PC-3 (cell line): Measurements from ENCODE around the gene MRPL46. TPM values are rescaled to one million over a fixed set of nuclear protein-coding genes. Genes with fewer than 3 reads are reported as not detected.
A peak's percentile ranks its signal among the peaks of the same experiment; 100 is the strongest.

ENCODE experiments used
- ATAC-seq: fragments of 200-7000 bp; cut with Tn5 transposase; 2 replicates; pipeline ENCODE4 v1.9.1; 2020; ENCODE audit warnings: mild to moderate bottlenecking, moderate library complexity
- BruUV-seq: library from RNA; stranded (reverse); fragments of 400-500 nt; replicated peaks from 2 replicates; lab custom pipeline; 2021; lab: Mats Ljungman, UMichigan
- CTCF ChIA-PET: fragments of 300-600 bp; sonication (Branson Sonifier 250); formaldehyde crosslinking; loops from one replicate; lab custom pipeline; 2022; ENCODE audit warnings: antibody characterized with exemption; lab: Charles Lee
- POLR2A ChIA-PET: fragments of 300-600 bp; sonication (Branson Sonifier 250); formaldehyde crosslinking; loops from one replicate; lab custom pipeline; 2022; ENCODE audit warnings: antibody characterized with exemption; ENCODE audit not compliant: unreplicated experiment; lab: Charles Lee
- DNase-seq: peaks from one replicate; pipeline ENCODE4 v3.0.0-alpha.2; 2015
- H2AFZ ChIP-seq: fragments of 300-600 bp; sonication (generic); 2 replicates; pipeline ENCODE4 v1.6.0; 2016; ENCODE audit warnings: antibody characterized with exemption, low read length
- H3F3A ChIP-seq: fragments of 300-600 bp; sonication (generic); one replicate; pipeline ENCODE4 v1.6.0; 2017; ENCODE audit warnings: antibody characterized with exemption, low read length, control low read depth, mild to moderate bottlenecking; ENCODE audit not compliant: unreplicated experiment
- H3K27ac ChIP-seq: fragments of 300-600 bp; sonication (generic); 2 replicates; pipeline ENCODE4 v1.5.1; 2016; ENCODE audit warnings: mild to moderate bottlenecking, low read length
- H3K27me3 ChIP-seq: fragments of 300-600 bp; sonication (generic); 2 replicates; pipeline ENCODE4 v1.6.1; 2016; ENCODE audit warnings: low read length, mixed read lengths
- H3K36me3 ChIP-seq: fragments of 300-600 bp; sonication (generic); 2 replicates; pipeline ENCODE4 v1.6.1; 2016; ENCODE audit warnings: low read depth, mixed run types, low read length, mixed read lengths
- H3K4me1 ChIP-seq: fragments of 300-600 bp; sonication (generic); 2 replicates; pipeline ENCODE4 v1.5.1; 2016; ENCODE audit warnings: low read length; ENCODE audit not compliant: insufficient read depth
- H3K4me2 ChIP-seq: fragments of 300-600 bp; sonication (generic); 2 replicates; pipeline ENCODE4 v1.6.0; 2016; ENCODE audit warnings: low read length
- H3K4me3 ChIP-seq: fragments of 300-600 bp; sonication (generic); 2 replicates; pipeline ENCODE4 v1.5.1; 2016; ENCODE audit warnings: mild to moderate bottlenecking, low read length, mixed read lengths
- H3K79me2 ChIP-seq: fragments of 300-600 bp; sonication (generic); 2 replicates; pipeline ENCODE4 v1.6.1; 2017; ENCODE audit warnings: low read length, mixed read lengths
- H3K9ac ChIP-seq: fragments of 300-600 bp; sonication (generic); 2 replicates; pipeline ENCODE4 v1.6.0; 2016; ENCODE audit warnings: mild to moderate bottlenecking, low read length
- H3K9me2 ChIP-seq: fragments of 300-600 bp; sonication (generic); replicated peaks from 2 replicates; pipeline ENCODE4 v1.6.1; 2016; ENCODE audit warnings: mixed run types, low read length, mixed read lengths
- H3K9me3 ChIP-seq: fragments of 300-600 bp; sonication (generic); 2 replicates; pipeline ENCODE4 v1.6.1; 2016; ENCODE audit warnings: low read length, mixed read lengths
- H4K20me1 ChIP-seq: fragments of 300-600 bp; sonication (generic); 2 replicates; pipeline ENCODE4 v1.6.1; 2016; ENCODE audit warnings: low read length, mixed read lengths
- CTCF ChIP-seq: fragments of 300-600 bp; sonication (generic); conservative IDR thresholded peaks from 2 replicates; pipeline ENCODE4 v1.5.1; 2017; ENCODE audit warnings: antibody characterized with exemption, low read depth, mild to moderate bottlenecking, low read length
- EZH2 ChIP-seq: fragments of 300-600 bp; sonication (generic); IDR thresholded peaks from one replicate; pipeline ENCODE4 v1.6.1; 2017; ENCODE audit warnings: antibody characterized with exemption, mild to moderate bottlenecking, low read length; ENCODE audit not compliant: unreplicated experiment
- EZH2phosphoT487 ChIP-seq: fragments of 300-600 bp; sonication (generic); IDR thresholded peaks from 2 replicates; pipeline ENCODE4 v1.6.1; 2018; ENCODE audit warnings: mild to moderate bottlenecking, antibody characterized with exemption, low read length, borderline replicate concordance
- intact Hi-C: fragments of 100-400 bp; cut with micrococcal nuclease; formaldehyde crosslinking; loops from 2 replicates; pipeline ENCODE4 v1.9.0; 2023
- total RNA-seq: library from RNA; depleted of rRNA; stranded (reverse); fragments of >200 nt; gene quantifications from 2 replicates; pipeline ENCODE4 v1.2.3, GENCODE V29; 2014

The MRPL46 gene
- total RNA-seq, 1 experiment from 2014 or later: 33.9 TPM

- Histone ChIP-seq H3K79me2 (no peaks in the 10 kb centered on the region), H2AFZ (no peak overlapping the region), H4K20me1 (no peaks in the 10 kb centered on the region), H3F3A (no peaks in the 10 kb centered on the region), H3K4me1 (no peaks in the 10 kb centered on the region), H3K27ac (no peak overlapping the region), H3K36me3 (no peaks in the 10 kb centered on the region), H3K4me2 (no peak overlapping the region), H3K4me3 (no peak overlapping the region), H3K9me3 (no peaks in the 10 kb centered on the region), H3K27me3 (no peaks in the 10 kb centered on the region), H3K9ac (no peak overlapping the region), H3K9me2 (no peaks in the 10 kb centered on the region)
- intact Hi-C loops: no loop called here
- no TSS peak for BruUV-seq
- POLR2A ChIA-PET: interaction anchor here (0.6 kb wide), 1 partner anchor 771 kb away, joined by 19 read pairs; no protein-coding TSS in a partner anchor
- ATAC-seq (no peak), DNase-seq (peak; percentile 28)
- CTCF ChIA-PET: no interaction called here
- TF ChIP-seq EZH2phosphoT487 (no peak), EZH2 (no peak), CTCF (no peak)
These were observed 38.5 kb upstream of the MRPL46 start for GRCh38 chr15:88505721-88506120.

- Histone ChIP-seq H3K9me2 (no peaks in the 10 kb centered on the region), H3K4me2 (no peak overlapping the region), H3K4me3 (no peak overlapping the region), H3K4me1 (no peaks in the 10 kb centered on the region), H3F3A (no peaks in the 10 kb centered on the region), H4K20me1 (no peaks in the 10 kb centered on the region), H3K79me2 (no peaks in the 10 kb centered on the region), H3K27me3 (no peaks in the 10 kb centered on the region), H3K27ac (no peak overlapping the region), H3K9ac (no peak overlapping the region), H2AFZ (no peak overlapping the region), H3K9me3 (no peaks in the 10 kb centered on the region), H3K36me3 (no peaks in the 10 kb centered on the region)
- BruUV-seq: no TSS peak
- CTCF ChIA-PET: no interaction called here
- intact Hi-C loops: no loop called here
- DNase-seq (no peak), ATAC-seq (no peak)
- TF ChIP-seq EZH2phosphoT487: no peak
- TF ChIP-seq CTCF: no peak
- no peak for TF ChIP-seq EZH2
- POLR2A ChIA-PET: no interaction called here
These were observed 37.3 kb upstream of the MRPL46 start for GRCh38 chr15:88504445-88504844.

GRCh38 chr15:88498996-88499395 is 31.8 kb upstream of the MRPL46 start:
- H3F3A ChIP-seq: no peaks in the 10 kb centered on the region
- intact Hi-C loops: no loop called here
- no peak overlapping the region for H3K4me3 ChIP-seq
- H3K27ac ChIP-seq: no peak overlapping the region
- H3K79me2 ChIP-seq: no peaks in the 10 kb centered on the region
- no TSS peak for BruUV-seq
- no peaks in the 10 kb centered on the region for H3K9me3 ChIP-seq
- no peak overlapping the region for H3K4me2 ChIP-seq
- POLR2A ChIA-PET: no interaction called here
- H4K20me1 ChIP-seq: no peaks in the 10 kb centered on the region
- TF ChIP-seq EZH2 (no peak), EZH2phosphoT487 (no peak), CTCF (no peak)
- CTCF ChIA-PET: no interaction called here
- no peaks in the 10 kb centered on the region for H3K4me1 ChIP-seq
- H3K36me3 ChIP-seq: no peaks in the 10 kb centered on the region
- no peaks in the 10 kb centered on the region for H3K27me3 ChIP-seq
- H3K9ac ChIP-seq: no peak overlapping the region
- no peak for ATAC-seq
- no peak for DNase-seq
- H3K9me2 ChIP-seq: no peaks in the 10 kb centered on the region
- H2AFZ ChIP-seq: no peak overlapping the region
